Neural crest cell (in vitro differentiated cells): Measurements from ENCODE around the gene AUTS2. TPM values are rescaled to one million over a fixed set of nuclear protein-coding genes. Genes with fewer than 3 reads are reported as not detected.

Experiments
- DNase-seq: peaks from one replicate; pipeline ENCODE4 v3.0.0; 2021; ENCODE audit warnings: low read depth, mixed read lengths, low spot score
- H3K27ac Mint-ChIP-seq: one replicate; pipeline ENCODE4 v1.8.0; 2021; ENCODE audit warnings: mild to moderate bottlenecking, mixed read lengths; ENCODE audit not compliant: unreplicated experiment
- H3K27me3 Mint-ChIP-seq: 2 replicates; pipeline ENCODE4 v1.8.0; 2021; ENCODE audit warnings: low read depth, mild to moderate bottlenecking, mixed read lengths
- H3K36me3 Mint-ChIP-seq: 2 replicates; pipeline ENCODE4 v1.8.0; 2021; ENCODE audit warnings: low read depth, mild to moderate bottlenecking, mixed read lengths
- H3K4me1 Mint-ChIP-seq: 2 replicates; pipeline ENCODE4 v1.8.0; 2021; ENCODE audit warnings: mixed read lengths
- H3K4me3 Mint-ChIP-seq: one replicate; pipeline ENCODE4 v1.8.0; 2021; ENCODE audit warnings: mild to moderate bottlenecking, mixed read lengths
- H3K9me3 Mint-ChIP-seq: 2 replicates; pipeline ENCODE4 v1.8.0; 2021; ENCODE audit warnings: mixed read lengths
- total RNA-seq: library from RNA; stranded (reverse); gene quantifications from 2 replicates; pipeline ENCODE4 v1.2.1, GENCODE V29; 2021
- TF ChIP-seq, protein P1 (sequence below): fragments of 200-600 bp; sonication (generic); conservative IDR thresholded peaks from 2 replicates; pipeline ENCODE4 v1.5.0; 2021; ENCODE audit warnings: antibody characterized with exemption, mild to moderate bottlenecking

Gene AUTS2
- total RNA-seq, 1 donor from 2014 or later = 152 TPM

DNA sequence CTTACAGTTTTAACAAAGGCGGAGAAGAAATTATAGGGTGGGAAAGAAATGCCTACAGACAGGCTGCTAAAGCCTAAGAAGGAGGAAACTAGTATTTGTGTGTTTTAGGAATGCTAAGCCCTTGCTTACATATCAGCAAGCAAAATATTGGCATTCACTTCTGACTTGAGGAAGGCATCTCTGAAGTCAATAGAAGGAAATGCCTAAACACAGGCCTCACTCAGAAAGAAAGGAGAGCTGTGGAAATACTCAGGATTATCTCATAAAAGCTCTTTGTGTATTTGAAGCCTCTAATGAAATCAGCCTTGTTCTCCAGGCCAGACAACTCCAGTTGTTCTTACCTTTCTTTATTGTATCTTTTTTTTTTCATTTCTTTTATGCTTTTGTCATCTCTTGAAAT lies 158.0 kb downstream of the AUTS2 start:
- no peaks in the 10 kb centered on the region for H3K36me3 Mint-ChIP-seq
- peaks cover 53% of the 10 kb centered on the region for H3K4me1 Mint-ChIP-seq
- no peaks in the 10 kb centered on the region for H3K27me3 Mint-ChIP-seq
- no peak for DNase-seq
- no peak overlapping the region for H3K27ac Mint-ChIP-seq
- peak overlapping the region; percentile 22 for H3K4me3 Mint-ChIP-seq
- TF ChIP-seq, protein P1, sequence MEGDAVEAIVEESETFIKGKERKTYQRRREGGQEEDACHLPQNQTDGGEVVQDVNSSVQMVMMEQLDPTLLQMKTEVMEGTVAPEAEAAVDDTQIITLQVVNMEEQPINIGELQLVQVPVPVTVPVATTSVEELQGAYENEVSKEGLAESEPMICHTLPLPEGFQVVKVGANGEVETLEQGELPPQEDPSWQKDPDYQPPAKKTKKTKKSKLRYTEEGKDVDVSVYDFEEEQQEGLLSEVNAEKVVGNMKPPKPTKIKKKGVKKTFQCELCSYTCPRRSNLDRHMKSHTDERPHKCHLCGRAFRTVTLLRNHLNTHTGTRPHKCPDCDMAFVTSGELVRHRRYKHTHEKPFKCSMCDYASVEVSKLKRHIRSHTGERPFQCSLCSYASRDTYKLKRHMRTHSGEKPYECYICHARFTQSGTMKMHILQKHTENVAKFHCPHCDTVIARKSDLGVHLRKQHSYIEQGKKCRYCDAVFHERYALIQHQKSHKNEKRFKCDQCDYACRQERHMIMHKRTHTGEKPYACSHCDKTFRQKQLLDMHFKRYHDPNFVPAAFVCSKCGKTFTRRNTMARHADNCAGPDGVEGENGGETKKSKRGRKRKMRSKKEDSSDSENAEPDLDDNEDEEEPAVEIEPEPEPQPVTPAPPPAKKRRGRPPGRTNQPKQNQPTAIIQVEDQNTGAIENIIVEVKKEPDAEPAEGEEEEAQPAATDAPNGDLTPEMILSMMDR = no peak
- no peaks in the 10 kb centered on the region for H3K9me3 Mint-ChIP-seq

DNA sequence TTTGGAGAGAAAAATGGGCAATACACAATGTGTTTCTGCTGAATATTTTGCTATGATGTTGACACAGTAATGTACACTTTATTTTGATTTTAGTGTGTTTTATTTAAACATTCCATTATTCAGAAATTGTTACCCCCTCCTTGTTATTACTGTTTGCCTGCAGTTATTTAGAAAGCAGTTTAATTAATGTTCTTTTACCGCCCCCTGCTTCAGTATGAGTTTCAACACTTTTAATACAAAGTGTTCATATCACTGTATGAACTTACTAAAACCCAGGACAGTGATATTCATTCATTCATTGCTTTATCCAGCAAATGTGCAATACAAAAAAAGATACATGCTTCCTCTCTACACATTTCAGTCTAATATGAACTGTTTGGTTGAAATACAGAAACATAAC lies 159.3 kb downstream of the AUTS2 start:
- Mint-ChIP-seq H3K9me3 (no peaks in the 10 kb centered on the region), H3K27ac (no peak overlapping the region), H3K4me1 (peaks cover 56% of the 10 kb centered on the region), H3K36me3 (no peaks in the 10 kb centered on the region), H3K27me3 (no peaks in the 10 kb centered on the region), H3K4me3 (no peak overlapping the region)
- no peak for DNase-seq
- TF ChIP-seq, protein P1 = no peak

DNA sequence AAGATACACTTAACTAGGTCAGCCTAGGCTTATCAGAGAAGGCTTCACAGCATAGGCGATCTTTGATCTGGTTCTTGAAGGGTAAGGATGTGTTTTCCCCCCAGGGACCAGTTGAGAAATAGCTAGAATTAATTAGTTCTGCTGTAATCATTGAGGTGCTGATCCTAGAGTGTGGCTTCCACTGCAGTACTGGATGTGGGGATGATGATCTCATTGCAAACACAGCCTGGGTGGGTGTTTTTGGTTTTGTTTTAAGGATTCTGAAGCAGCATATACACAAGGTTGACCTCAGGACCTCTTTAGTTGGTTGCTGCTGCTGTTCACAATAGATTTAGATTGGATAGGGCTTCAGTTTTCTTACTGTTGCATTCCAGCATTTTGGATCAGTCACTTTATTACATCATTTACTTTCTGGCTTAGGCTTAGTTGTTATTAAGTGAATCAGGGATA lies 159.7 kb downstream of the AUTS2 start:
- H3K27me3 Mint-ChIP-seq = no peaks in the 10 kb centered on the region
- H3K4me3 Mint-ChIP-seq = no peak overlapping the region
- no peaks in the 10 kb centered on the region for H3K36me3 Mint-ChIP-seq
- no peaks in the 10 kb centered on the region for H3K9me3 Mint-ChIP-seq
- DNase-seq = no peak
- peaks cover 56% of the 10 kb centered on the region for H3K4me1 Mint-ChIP-seq
- no peak overlapping the region for H3K27ac Mint-ChIP-seq
- TF ChIP-seq, protein P1 = no peak

DNA sequence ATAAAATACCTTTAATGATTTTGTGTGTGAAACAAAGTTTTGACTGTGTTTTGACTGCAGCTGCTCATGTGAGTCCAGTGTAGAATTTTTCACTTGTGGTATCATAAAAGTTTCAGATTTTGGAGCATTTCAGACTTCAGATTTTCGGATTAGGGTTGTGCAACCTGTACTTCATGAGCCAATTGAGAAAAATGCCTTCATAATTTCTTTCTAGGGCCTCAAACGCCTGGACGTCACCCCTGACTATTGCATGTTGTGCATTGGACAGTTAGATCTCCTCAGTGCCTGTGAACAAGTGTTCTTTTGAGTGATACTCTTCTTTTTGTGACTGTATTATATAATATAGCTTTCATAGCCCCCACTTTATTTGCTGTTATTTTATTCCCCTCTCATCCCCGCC lies 161.1 kb downstream of the AUTS2 start:
- TF ChIP-seq, protein P1 = no peak
- Mint-ChIP-seq H3K9me3 (no peaks in the 10 kb centered on the region), H3K27ac (no peak overlapping the region), H3K36me3 (no peaks in the 10 kb centered on the region), H3K4me3 (no peak overlapping the region), H3K4me1 (peaks cover 64% of the 10 kb centered on the region), H3K27me3 (no peaks in the 10 kb centered on the region)
- no peak for DNase-seq

DNA sequence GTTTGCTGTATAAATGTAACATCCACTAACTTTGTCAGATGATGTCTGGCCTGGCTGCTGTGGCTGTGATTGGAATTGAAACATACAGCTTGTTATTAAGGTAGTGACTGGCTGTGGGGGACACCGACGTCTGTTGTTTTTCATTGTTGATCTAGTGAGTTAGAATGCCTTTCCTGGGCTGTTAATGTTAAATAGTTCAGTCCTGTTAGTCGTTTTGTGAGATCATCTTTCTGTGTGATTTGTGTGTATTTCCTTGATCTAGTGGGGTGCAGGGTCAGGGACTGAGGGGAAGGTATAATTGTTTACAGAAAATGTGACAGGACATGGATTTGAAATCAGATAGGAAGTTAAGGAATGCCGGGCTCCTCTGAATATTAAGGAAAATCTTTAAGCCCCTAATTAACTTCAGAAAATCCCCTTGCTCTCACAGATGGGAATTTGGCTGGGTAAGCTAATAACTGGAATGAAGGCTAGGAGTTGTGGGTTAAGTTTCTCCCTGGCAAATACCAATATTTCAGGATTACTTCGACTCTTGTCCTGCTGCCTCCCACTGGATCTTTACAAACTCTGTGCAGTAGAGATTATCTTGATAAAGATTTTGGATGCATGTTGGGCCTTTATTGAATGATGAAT lies 163.1 kb downstream of the AUTS2 start:
- Mint-ChIP-seq H3K27ac (no peak overlapping the region), H3K9me3 (no peaks in the 10 kb centered on the region), H3K4me3 (no peak overlapping the region), H3K4me1 (peaks cover 57% of the 10 kb centered on the region), H3K27me3 (no peaks in the 10 kb centered on the region), H3K36me3 (no peaks in the 10 kb centered on the region)
- TF ChIP-seq, protein P1 = no peak
- no peak for DNase-seq
